GM19099 (cell line): ENCODE data around the gene RBM12.

Source experiments
- POLR2A ChIP-seq: IDR thresholded peaks from 3 replicates; pipeline ENCODE4 v1.6.1; 2011; ENCODE audit warnings: low read depth; ENCODE audit not compliant: insufficient read length; ENCODE audit errors: extremely low read depth

Gene RBM12

GRCh38 chr20:35699127-35699956 lies 34.6 kb upstream of the RBM12 start, which contains the start of the genes NFS1 and ROMO1:
NFS1 (minus strand) TSS chr20:35699352; CDS start chr20:35699288, 64 bp downstream.
ROMO1 (plus strand) TSS chr20:35699405; CDS start chr20:35699633, 228 bp downstream.
- TF ChIP-seq POLR2A: peak; percentile 84

DNA sequence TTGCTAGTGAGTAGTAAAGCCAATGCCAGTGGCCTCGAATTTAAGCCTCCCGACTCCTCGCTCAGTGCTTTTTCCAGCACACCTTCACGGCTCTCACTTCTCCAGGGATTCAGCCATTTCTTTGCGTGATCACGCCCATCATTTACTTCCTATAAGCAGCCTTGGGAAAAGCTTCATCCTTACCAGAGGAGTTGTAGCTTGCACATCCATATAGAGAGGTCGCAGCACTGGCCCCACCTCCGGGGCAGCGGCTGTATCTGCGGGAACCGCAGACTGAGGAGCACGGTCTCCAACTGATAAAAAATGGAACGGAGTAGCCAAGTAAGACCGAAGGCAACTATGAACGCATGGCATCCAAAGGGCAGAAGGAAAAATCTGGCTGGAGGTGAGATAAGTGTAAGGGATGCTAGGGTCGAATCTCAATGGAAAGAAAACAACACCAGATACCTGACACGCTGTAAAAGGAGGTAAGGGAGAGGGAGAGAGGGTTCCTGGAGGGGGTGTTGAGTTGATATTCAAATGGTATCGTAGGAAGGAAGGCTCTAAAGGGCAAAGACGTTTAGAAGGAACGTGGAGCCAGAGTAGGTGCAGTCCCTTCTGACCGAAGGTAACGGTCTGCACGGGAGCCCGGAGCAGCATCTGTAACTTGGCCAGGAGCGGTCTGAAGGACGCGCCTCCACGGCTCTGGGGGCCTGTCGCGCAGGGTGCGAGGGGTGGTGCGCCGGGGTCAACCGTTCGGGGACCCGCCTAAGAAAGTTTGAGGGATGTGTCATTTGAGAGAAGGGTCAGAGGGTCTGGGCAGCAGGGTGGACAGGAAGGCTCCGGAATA lies 33.8 kb upstream of the RBM12 start:
- no peak for TF ChIP-seq POLR2A

- TF ChIP-seq POLR2A: no peak
Measured at GRCh38 chr20:35697696-35698297, 33.1 kb upstream of the RBM12 start.

GRCh38 chr20:35695978-35696377 lies 31.3 kb upstream of the RBM12 start:
- TF ChIP-seq POLR2A: no peak

DNA sequence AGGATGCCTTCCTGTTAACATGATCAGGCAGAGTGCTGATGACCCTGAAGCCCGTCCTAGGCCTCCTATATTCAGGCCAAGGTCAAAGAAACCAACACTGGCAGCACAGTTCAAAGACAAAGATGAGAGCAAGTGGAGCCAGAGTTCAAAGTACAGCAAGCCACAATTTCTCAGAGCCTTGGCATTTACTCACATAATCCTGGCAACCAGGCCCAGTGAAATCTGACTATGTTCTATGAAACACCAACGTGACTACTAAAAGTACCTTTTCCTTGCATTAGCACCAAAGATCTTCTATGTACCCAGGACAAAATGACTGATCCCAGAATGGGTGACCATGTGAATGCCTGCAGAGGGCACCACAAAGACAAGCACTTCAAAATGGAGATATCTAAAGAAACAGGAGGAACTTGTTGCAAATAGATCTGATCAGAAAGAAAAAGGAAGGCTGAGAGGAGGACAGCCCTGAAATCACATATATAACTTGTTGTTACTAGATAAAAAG lies 30.6 kb upstream of the RBM12 start:
- no peak for TF ChIP-seq POLR2A

DNA sequence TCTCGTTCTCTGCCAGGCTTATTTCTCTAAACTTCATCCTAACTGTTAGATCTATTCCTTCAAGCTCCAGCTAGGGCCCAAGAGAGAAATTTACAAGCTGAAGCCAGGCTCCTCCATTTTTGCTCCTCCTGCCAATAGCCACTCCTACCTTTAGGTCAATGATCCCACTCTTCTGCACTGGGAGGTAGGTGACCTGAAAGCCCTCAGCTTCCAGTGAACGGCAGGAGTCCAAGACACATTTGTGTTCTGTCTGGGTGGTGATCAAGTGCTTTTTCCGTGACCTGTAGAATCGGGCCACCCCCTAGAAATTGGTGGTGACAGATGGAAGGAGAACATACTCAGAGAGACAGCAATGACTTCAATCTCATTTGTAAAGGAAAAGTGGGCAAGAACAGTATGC lies 25.6 kb upstream of the RBM12 start:
- no peak for TF ChIP-seq POLR2A

GRCh38 chr20:35681960-35682359 lies 17.3 kb upstream of the RBM12 start:
- TF ChIP-seq POLR2A: no peak

GRCh38 chr20:35680452-35681183 lies 15.9 kb upstream of the RBM12 start:
- no peak for TF ChIP-seq POLR2A

GRCh38 chr20:35674921-35675320 lies 10.2 kb upstream of the RBM12 start:
- TF ChIP-seq POLR2A: no peak

GRCh38 chr20:35673884-35674283 lies 9.2 kb upstream of the RBM12 start:
- TF ChIP-seq POLR2A: no peak

DNA sequence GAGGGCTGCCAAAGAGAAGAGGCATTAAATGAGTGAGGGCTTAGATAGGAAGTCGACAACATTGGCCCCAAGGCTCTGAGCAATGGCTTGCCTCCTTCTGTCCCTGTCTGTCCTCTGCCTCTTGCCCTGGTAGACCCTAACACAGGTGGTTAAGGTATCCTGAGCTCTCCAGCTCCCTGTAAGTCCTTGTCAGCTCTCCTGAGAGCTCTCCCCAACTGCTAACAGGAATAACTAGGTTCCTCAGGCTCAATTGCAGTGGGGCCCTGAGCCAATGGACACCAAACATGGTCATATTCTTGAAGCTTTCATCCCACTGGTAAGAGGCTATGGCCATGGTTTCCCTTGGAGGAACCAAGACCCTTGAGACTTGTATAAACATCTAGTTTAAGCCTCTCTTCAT lies 5.0 kb upstream of the RBM12 start:
- TF ChIP-seq POLR2A: no peak

GRCh38 chr20:35669221-35669620 lies 4.5 kb upstream of the RBM12 start:
- TF ChIP-seq POLR2A: no peak

DNA sequence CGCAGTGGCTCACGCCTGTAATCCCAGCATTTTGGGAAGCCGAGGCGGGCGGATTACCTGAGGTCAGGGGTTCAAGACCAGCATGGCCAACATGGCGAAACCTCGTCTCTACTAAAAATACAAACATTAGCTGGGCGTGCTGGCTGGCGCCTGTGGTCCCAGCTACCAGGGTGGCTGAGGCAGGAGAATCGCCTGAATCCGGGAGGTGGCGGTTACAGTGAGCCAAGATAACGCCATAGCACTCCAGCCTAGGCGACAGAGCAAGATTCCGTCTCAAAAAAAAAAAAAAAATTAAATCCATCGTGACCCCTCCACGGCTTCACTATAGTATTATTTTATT lies 1.2 kb upstream of the RBM12 start:
- TF ChIP-seq POLR2A: no peak

- peak; percentile 36 for TF ChIP-seq POLR2A
Measured at GRCh38 chr20:35663516-35664465, 909 bp downstream of the RBM12 start.

GRCh38 chr20:35662551-35662950 lies 2.1 kb downstream of the RBM12 start:
- TF ChIP-seq POLR2A: no peak
